HG03280 (cell line): Measurements from ENCODE around the gene ADIPOR2.
"Not testable (repeated sequence)": the region's sequence is repeated elsewhere in the genome, so short reads cannot be mapped to it uniquely, and the experiment has no call there.

Source experiments
- ATAC-seq: cut with Tn5 transposase; IDR thresholded peaks from one replicate; pipeline ENCODE4 v1.9.1; 2021; ENCODE audit warnings: mild to moderate bottlenecking, moderate library complexity; ENCODE audit not compliant: unreplicated experiment

ADIPOR2 gene

GRCh38 chr12:1810201-1810930 lies 119.5 kb downstream of the ADIPOR2 start:
- ATAC-seq = no peak

- ATAC-seq = no peak
Measured at GRCh38 chr12:1810931-1811280, 120.0 kb downstream of the ADIPOR2 start.

- ATAC-seq = no peak
Measured at GRCh38 chr12:1811281-1811947, 120.5 kb downstream of the ADIPOR2 start.

- ATAC-seq = no peak
Measured at GRCh38 chr12:1811948-1812291, 121.0 kb downstream of the ADIPOR2 start.

GRCh38 chr12:1812650-1813302 lies 121.9 kb downstream of the ADIPOR2 start:
- peak; percentile 64 for ATAC-seq

GRCh38 chr12:1814266-1814665 lies 123.4 kb downstream of the ADIPOR2 start:
- ATAC-seq = no peak

- ATAC-seq = no peak
Measured at GRCh38 chr12:1815108-1815507, 124.2 kb downstream of the ADIPOR2 start.

GRCh38 chr12:1815814-1816729 lies 125.2 kb downstream of the ADIPOR2 start:
- no peak for ATAC-seq

GRCh38 chr12:1816730-1817348 lies 126.0 kb downstream of the ADIPOR2 start:
- ATAC-seq = no peak

GRCh38 chr12:1817928-1818327 lies 127.1 kb downstream of the ADIPOR2 start:
- ATAC-seq = not testable (repeated sequence)

- ATAC-seq = no peak
Measured at GRCh38 chr12:1819050-1819449, 128.2 kb downstream of the ADIPOR2 start.

- ATAC-seq = no peak
Measured at GRCh38 chr12:1819571-1819970, 128.7 kb downstream of the ADIPOR2 start.

- no peak for ATAC-seq
Measured at GRCh38 chr12:1820191-1820895, 129.5 kb downstream of the ADIPOR2 start, which contains the start of gene LRTM2. Gene LRTM2, plus strand, starts transcription at chr12:1820565. Its CDS starts 7,584 bp downstream, at chr12:1828149.

GRCh38 chr12:1820896-1821291 lies 130.0 kb downstream of the ADIPOR2 start:
- no peak for ATAC-seq

GRCh38 chr12:1821805-1822204 lies 130.9 kb downstream of the ADIPOR2 start:
- no peak for ATAC-seq

- ATAC-seq = no peak
Measured at GRCh38 chr12:1822699-1823098, 131.8 kb downstream of the ADIPOR2 start.

- ATAC-seq = no peak
Measured at GRCh38 chr12:1823237-1823636, 132.4 kb downstream of the ADIPOR2 start.

- ATAC-seq = no peak
Measured at GRCh38 chr12:1825382-1826102, 134.7 kb downstream of the ADIPOR2 start.

- no peak for ATAC-seq
Measured at GRCh38 chr12:1826401-1826800, 135.5 kb downstream of the ADIPOR2 start.
